ENCODE results near the gene SPEF1.

The SPEF1 gene

DNA sequence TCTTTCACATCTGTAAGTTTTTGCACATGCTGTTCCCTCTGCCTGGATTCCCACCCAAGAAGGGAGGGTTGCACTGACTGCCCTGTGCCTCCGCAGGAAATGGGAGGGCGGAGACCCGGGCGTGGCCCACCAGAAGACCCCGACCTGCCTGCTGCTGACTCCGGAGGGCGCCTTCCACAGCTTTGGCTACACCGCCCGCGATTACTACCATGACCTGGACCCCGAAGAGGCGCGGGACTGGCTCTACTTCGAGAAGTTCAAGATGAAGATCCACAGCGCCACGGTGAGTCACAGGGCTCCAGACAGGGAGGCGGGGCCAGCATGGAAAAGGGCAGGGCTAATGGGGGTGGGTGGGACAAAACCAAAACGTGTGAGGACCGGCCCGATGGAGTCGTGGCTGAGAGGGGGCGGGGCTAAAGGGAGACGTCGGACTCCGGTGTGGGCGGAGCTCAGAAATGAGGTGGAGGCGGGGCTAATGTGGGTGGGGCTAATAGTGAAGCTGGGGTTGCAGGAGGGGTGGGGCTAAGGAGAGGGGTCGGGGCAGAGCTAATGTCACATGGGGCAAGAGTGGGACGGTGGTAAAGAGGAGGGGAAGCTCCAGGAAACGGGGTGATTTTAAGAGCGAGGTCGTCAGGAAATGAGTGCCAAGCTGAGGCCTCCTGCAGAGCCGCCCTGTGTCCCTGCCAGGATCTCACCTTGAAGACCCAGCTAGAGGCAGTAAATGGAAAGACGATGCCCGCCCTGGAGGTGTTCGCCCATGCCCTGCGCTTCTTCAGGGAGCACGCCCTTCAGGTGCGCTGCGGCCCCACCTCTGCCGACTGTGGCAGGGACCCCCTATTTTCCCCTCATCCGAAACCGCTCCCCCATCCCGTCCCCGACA is 36.2 kb downstream of the SPEF1 start:
- peak; percentile 79 to 83 for DNase-seq

DNA sequence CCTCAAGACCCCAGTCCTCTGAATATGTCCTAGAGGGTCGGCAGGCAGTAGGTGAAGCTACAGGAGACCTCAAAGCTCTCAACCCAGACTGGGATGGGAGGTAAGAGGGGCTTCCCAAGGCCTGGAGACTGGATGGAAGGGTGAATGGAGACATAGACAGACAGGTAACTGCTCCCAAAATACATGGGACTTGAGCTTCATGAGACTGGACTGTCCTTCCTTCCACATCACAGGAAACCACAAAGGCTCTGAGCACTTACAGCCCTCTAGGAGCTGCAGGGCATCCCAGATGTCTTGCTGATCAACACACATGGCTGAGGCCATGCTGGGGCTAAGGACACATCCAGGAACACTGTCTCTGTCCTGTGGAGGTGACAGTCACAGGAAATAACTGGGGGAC is 37.2 kb downstream of the SPEF1 start:
- DNase-seq = no peak

- DNase-seq = no peak
These were observed 38.0 kb downstream of the SPEF1 start for GRCh38 chr20:3743251-3743650.

- no peak for DNase-seq
These were observed 39.3 kb downstream of the SPEF1 start for GRCh38 chr20:3741836-3742458.

- no peak for DNase-seq
These were observed 40.5 kb downstream of the SPEF1 start for GRCh38 chr20:3740615-3741301.

- DNase-seq = no peak
These were observed 41.3 kb downstream of the SPEF1 start for GRCh38 chr20:3739926-3740451.

- DNase-seq = no peak
These were observed 42.0 kb downstream of the SPEF1 start for GRCh38 chr20:3739054-3739925.

- DNase-seq = no peak
These were observed 42.9 kb downstream of the SPEF1 start for GRCh38 chr20:3738111-3739053.

DNA sequence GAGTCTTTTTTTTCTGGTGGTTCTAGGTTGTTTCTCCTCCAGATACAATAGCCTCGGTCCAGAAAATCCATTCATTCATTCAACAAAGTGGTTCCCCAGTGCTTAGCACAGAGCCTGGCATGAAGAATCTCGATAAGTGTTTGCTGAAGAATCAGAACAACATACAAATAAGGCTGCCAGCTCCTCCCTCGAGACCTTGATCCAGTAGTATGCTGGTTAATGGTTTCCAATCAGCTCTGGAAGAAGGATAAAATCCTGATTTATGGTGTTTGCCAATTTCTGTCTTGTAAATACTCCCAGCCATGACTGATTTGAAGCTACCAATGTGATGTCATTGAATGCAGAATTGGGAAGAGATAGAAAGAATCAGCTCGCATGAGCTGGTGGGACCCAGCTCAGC is 45.5 kb downstream of the SPEF1 start:
- no peak for DNase-seq

DNA sequence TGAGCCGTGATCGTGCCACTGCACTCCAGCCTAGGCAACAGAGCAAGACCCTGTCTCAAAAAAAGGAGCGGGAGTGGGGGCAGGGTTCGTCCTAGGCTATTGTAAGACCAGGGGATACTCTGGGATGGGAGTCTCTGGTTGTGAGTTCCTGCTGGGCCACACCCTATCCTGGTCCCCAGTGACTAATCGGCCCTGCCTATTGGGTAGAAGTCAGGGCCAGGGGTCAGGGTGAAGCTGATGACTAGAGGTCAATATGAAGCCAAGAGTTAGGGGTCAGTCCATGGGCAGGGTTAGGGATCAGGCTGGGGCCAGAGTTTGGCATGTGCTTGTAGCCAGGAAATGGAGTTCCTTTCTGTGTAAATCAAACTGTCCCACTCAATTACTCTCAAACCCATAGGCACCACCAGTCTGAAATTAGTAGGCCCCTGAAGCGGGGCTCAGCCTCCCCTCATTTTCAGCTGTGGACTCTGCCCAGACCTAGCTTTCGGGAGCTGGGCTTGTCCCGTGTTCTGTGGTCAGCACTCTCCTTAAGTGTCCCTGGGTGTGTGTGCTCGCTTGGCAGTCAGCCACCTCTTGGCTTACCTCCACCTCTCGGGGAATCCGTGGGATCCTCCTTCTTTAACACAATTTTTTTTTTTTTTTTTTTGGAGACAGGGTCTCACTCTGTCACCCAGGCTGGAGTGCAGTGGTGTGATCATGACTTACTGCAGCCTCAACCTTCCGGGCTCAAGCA is 47.0 kb downstream of the SPEF1 start:
- DNase-seq = no peak

DNA sequence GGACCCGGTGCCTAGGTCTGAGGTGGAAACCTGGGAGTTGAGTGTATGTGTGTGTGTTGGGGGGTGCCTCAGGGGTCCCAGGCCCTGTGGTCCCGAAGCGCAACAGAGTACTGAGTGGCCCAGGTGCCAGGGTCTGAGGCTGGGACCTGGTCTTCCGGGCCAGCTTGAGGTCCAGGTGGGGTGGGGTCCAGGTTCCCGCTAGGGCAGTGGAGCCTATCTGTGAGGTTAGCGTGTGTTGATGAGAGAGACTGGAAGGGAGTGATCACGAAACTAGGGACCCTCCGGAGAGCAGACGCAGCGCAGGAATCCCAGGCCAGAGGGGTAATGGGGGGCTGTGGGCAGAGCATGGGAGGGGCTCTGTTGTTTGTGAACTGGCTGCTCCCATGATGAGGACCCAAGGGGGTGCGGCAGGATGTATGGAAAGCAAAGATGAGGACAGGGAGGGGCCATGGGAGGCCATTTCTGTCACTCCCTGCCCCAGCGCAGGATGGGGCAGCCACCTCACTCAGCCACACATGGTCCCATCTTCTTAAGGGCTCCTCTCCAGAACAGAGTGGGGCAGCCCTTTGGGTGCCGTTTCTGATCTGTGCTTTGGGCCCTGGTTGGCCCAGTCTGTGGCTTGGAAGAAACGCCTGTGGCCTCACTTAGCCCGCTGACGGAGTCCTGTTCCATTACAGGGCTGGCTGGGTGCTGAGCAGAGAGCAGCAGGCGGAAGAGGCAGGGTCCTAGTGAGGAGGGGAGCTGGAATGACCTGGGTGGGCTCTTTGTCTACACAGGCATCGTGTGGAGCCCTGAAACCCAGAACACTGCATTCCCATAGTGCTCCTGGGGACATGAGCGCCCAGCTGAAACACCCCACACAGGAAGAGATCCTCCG is 47.9 kb downstream of the SPEF1 start:
- no peak for DNase-seq

- no peak for DNase-seq
These were observed 48.7 kb downstream of the SPEF1 start, which contains the start of gene HSPA12B for GRCh38 chr20:3732327-3733118. Gene HSPA12B (plus strand): TSS chr20:3732685. CDS start chr20:3738675, 5,990 bp downstream.

- no peak for DNase-seq
These were observed 49.3 kb downstream of the SPEF1 start for GRCh38 chr20:3731944-3732326.

DNA sequence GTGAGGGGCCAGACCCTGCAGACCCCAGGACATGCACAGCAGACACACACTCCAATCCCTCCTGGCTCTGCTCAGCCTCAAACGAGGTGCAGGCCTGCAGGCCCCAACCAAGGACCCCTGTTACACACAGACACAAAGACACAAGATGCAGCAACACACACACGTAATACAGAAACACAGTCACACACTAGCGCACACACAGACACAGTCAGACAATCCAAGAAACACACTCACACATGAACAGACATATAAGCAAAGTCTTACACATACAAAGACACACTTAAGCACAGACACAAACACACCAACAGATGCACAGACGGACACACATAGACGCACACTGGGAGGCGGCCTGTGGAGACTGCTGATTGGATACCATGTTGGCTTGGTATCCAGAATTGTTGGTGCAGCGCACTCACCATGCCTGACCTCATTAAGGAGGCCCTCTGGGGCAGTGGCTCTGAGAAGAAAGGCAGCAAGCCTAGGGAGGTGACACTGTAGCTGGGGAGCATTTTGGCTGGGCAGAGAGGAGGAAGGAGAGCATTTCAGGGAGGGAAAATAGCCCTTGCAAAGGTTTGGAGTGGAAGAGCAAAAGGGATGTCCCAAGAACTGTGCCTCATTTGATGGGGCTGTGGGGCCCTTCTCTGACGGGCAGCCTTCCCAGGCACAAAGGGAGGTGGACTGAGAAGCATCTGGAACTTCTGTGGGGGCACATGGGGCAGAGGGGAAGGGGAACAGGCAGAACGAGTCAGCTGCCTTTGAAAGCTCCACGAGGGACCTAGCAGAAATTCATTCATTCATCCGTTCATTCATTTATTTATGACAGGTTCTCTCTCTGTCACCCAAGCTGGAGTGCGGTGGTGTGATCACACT is 50.2 kb downstream of the SPEF1 start:
- no peak for DNase-seq

GRCh38 chr20:3729811-3730540 is 51.3 kb downstream of the SPEF1 start:
- no peak for DNase-seq

- DNase-seq = no peak
These were observed 51.9 kb downstream of the SPEF1 start for GRCh38 chr20:3729378-3729777.

GRCh38 chr20:3728876-3729275 is 52.4 kb downstream of the SPEF1 start:
- no peak for DNase-seq

Data from activated CD4-positive, alpha-beta T cell treated with anti-CD3 and anti-CD28 coated beads, Interleukin-2, amount 50 U/mL, for 4 hours (primary cell).